A673 (cell line): Measurements from ENCODE around the gene RBM19. TPM values are rescaled to one million over a fixed set of nuclear protein-coding genes. Genes with fewer than 3 reads are reported as not detected.

Source experiments
- BruUV-seq: library from RNA; stranded (reverse); fragments of 400-500 nt; replicated peaks from 2 replicates; lab custom pipeline; 2021; lab: Mats Ljungman, UMichigan
- CTCF ChIA-PET: fragments of 300-600 bp; sonication (Branson Sonifier 250); formaldehyde crosslinking; loops from one replicate; lab custom pipeline; 2022; ENCODE audit warnings: antibody characterized with exemption; lab: Charles Lee
- POLR2A ChIA-PET: fragments of 300-600 bp; sonication (Branson Sonifier 250); formaldehyde crosslinking; loops from one replicate; lab custom pipeline; 2022; ENCODE audit warnings: antibody characterized with exemption; ENCODE audit not compliant: low non-redundant PET; lab: Charles Lee
- DNase-seq: peaks from one replicate; pipeline ENCODE4 v3.0.0-alpha.2; 2015; ENCODE audit warnings: low spot score
- H3K27ac ChIP-seq: fragments of 200-600 bp; sonication (generic); 2 replicates; pipeline ENCODE4 v1.5.1; 2016; ENCODE audit warnings: mixed run types, low read depth, mild to moderate bottlenecking, mixed read lengths, antibody characterized with exemption, low read length; ENCODE audit not compliant: poor library complexity, severe bottlenecking
- H3K27me3 ChIP-seq: fragments of 200-600 bp; sonication (generic); replicated peaks from 2 replicates; pipeline ENCODE4 v1.6.1; 2017; ENCODE audit warnings: mixed run types, low read depth, mild to moderate bottlenecking, mixed read lengths, antibody characterized with exemption, low read length; ENCODE audit not compliant: insufficient read depth, poor library complexity
- H3K36me3 ChIP-seq: fragments of 200-600 bp; sonication (generic); 2 replicates; pipeline ENCODE4 v1.6.1; 2016; ENCODE audit warnings: mixed run types, mild to moderate bottlenecking, mixed read lengths, antibody characterized with exemption, low read length; ENCODE audit not compliant: insufficient read depth, poor library complexity, severe bottlenecking
- H3K4me1 ChIP-seq: fragments of 200-600 bp; sonication (generic); 2 replicates; pipeline ENCODE4 v1.6.1; 2017; ENCODE audit warnings: mixed run types, mild to moderate bottlenecking, mixed read lengths, antibody characterized with exemption, low read length; ENCODE audit not compliant: insufficient read depth, poor library complexity, severe bottlenecking
- H3K4me3 ChIP-seq: fragments of 200-600 bp; sonication (generic); 2 replicates; pipeline ENCODE4 v1.5.1; 2016; ENCODE audit warnings: low read depth, mixed run types, mild to moderate bottlenecking, mixed read lengths, low read length; ENCODE audit not compliant: poor library complexity, severe bottlenecking
- H3K9me3 ChIP-seq: fragments of 200-600 bp; sonication (generic); 2 replicates; pipeline ENCODE4 v1.6.1; 2016; ENCODE audit warnings: mixed run types, low read depth, mild to moderate bottlenecking, mixed read lengths, antibody characterized with exemption, low read length; ENCODE audit not compliant: poor library complexity, severe bottlenecking
- CTCF ChIP-seq: fragments of 300-800, 200-600 bp; sonication (generic); conservative IDR thresholded peaks from 2 replicates; pipeline ENCODE4 v1.5.1; 2017; ENCODE audit warnings: low read depth, mild to moderate bottlenecking, antibody characterized with exemption, low read length, moderate library complexity, mixed read lengths
- EZH2 ChIP-seq: fragments of 200-600 bp; sonication (generic); IDR thresholded peaks from 2 replicates; pipeline ENCODE4 v1.6.1; 2017; ENCODE audit warnings: borderline replicate concordance, low read depth, mild to moderate bottlenecking, mixed read lengths, antibody characterized with exemption, low read length; ENCODE audit not compliant: poor library complexity, severe bottlenecking
- intact Hi-C: fragments of 100-400 bp; cut with micrococcal nuclease; formaldehyde crosslinking; loops from one replicate; pipeline ENCODE4 v1.10.0; 2022; ENCODE audit not compliant: unreplicated experiment
- total RNA-seq: library from RNA; stranded (reverse); gene quantifications from 2 replicates; pipeline ENCODE4 v1.2.3, GENCODE V29; 2021

The RBM19 gene
- total RNA-seq, 1 experiment from 2014 or later = 47.1 TPM

- no peaks in the 10 kb centered on the region for H3K27me3 ChIP-seq
- H3K36me3 ChIP-seq = no peaks in the 10 kb centered on the region
- no TSS peak for BruUV-seq
- no peak overlapping the region for H3K4me3 ChIP-seq
- no peaks in the 10 kb centered on the region for H3K4me1 ChIP-seq
- CTCF ChIA-PET = no interaction called here
- H3K9me3 ChIP-seq = no peaks in the 10 kb centered on the region
- intact Hi-C loops = no loop called here
- no peak overlapping the region for H3K27ac ChIP-seq
- POLR2A ChIA-PET = no interaction called here
- TF ChIP-seq CTCF (no peak), EZH2 (no peak)
- DNase-seq = no peak
Observed at GRCh38 chr12:113853491-113853890, 112.6 kb downstream of the RBM19 start.

GRCh38 chr12:113852695-113853490, 113.2 kb downstream of the RBM19 start:
- Histone ChIP-seq H3K4me3 (no peak overlapping the region), H3K4me1 (no peaks in the 10 kb centered on the region), H3K9me3 (no peaks in the 10 kb centered on the region), H3K27ac (no peak overlapping the region), H3K27me3 (no peaks in the 10 kb centered on the region), H3K36me3 (no peaks in the 10 kb centered on the region)
- no TSS peak for BruUV-seq
- ChIA-PET POLR2A (no interaction called here), CTCF (no interaction called here)
- DNase-seq = no peak
- TF ChIP-seq CTCF (no peak), EZH2 (no peak)
- intact Hi-C loops = no loop called here

GRCh38 chr12:113852264-113852663, 113.9 kb downstream of the RBM19 start:
- no peaks in the 10 kb centered on the region for H3K4me1 ChIP-seq
- CTCF ChIA-PET = no interaction called here
- TF ChIP-seq CTCF (no peak), EZH2 (no peak)
- intact Hi-C loops = no loop called here
- no peak overlapping the region for H3K4me3 ChIP-seq
- no TSS peak for BruUV-seq
- H3K27ac ChIP-seq = no peak overlapping the region
- POLR2A ChIA-PET = no interaction called here
- H3K27me3 ChIP-seq = no peaks in the 10 kb centered on the region
- DNase-seq = no peak
- H3K36me3 ChIP-seq = no peaks in the 10 kb centered on the region
- no peaks in the 10 kb centered on the region for H3K9me3 ChIP-seq
